NOMO-1 treated with DMSO at 0.1 percent for 48 hours (cell line): Measurements from ENCODE around the gene DCN.

ENCODE experiments used
- DNase-seq: peaks from one replicate; lab custom pipeline; 2025; ENCODE audit not compliant: unreplicated experiment; lab: John Stamatoyannopoulos, UW

Gene DCN

DNA sequence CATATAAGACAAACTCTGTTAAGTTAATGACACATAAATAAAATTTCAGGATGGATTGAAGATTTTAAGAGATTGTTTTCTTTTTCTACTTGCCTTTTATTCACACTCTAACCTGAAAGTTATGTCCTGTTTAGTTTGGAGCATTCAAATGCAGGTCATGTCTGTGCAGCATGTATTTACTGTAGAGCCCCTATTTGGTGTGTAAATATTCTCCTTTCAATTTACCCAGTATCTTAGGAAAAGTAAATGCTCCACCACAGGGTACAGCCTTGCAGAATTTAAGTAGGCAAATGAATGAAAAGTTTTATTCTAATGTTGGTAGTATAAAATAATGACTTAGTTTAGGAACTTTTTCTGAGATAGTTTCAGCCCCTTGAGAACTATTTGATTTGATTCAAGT is 6.2 kb upstream of the DCN start:
- DNase-seq, result no peak

DNA sequence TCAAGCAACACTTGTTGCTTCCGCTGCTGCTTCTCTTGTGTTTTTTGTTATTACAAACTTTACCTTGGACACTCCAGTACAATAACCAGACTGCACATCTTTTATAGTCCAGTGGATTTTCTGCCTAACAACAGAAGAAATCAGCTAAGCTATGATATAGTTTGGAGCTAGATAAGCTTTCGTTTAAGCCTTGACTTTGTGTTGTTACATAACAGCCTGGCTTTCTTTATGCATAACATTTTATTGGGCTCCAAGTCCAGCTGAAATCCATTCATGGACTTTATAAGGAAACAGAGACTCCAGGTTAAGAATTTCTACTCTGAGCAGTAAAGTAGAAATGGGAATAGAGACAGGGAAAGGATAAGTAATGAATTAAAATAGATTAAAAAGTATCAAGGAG is 3.5 kb upstream of the DCN start:
- DNase-seq, result no peak

DNA sequence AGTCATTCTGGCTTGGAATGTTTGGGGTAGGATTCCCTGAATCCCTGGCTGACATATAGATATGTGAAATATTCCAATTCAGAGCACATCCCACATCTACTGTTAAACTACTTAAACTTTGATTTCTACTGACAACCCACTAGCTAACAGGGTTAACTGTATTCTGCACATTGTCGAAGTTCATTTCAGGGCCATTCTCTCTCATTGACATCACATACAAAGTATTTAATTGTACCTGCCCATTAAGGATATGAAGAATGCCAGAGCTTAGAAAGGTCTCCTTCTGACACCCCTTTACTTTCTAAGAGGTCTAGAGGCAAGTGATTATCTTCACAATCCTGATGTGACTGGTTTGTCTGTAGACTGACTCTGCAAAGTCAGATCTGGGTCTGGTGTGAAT is 2.8 kb upstream of the DCN start:
- no peak for DNase-seq

DNA sequence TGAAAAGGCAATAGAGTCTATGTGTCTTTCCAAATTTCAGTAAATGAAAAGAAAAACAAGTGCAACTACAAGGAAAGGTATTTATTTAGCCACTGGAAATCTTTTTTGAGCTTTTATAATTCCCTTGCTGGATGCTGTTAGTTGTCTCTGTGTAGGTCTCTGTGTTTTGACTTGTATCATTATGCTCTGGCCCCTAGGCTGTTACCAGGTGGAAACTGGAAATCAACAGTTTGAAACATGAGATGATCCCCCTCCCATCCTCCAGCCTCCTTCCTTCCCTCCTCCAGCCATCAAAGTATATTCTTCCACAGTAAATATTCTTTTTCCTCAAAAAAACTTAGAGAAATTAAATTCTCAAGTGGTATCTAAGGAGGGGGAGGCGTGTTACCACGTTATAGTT is 934 bp upstream of the DCN start:
- DNase-seq, result no peak

DNA sequence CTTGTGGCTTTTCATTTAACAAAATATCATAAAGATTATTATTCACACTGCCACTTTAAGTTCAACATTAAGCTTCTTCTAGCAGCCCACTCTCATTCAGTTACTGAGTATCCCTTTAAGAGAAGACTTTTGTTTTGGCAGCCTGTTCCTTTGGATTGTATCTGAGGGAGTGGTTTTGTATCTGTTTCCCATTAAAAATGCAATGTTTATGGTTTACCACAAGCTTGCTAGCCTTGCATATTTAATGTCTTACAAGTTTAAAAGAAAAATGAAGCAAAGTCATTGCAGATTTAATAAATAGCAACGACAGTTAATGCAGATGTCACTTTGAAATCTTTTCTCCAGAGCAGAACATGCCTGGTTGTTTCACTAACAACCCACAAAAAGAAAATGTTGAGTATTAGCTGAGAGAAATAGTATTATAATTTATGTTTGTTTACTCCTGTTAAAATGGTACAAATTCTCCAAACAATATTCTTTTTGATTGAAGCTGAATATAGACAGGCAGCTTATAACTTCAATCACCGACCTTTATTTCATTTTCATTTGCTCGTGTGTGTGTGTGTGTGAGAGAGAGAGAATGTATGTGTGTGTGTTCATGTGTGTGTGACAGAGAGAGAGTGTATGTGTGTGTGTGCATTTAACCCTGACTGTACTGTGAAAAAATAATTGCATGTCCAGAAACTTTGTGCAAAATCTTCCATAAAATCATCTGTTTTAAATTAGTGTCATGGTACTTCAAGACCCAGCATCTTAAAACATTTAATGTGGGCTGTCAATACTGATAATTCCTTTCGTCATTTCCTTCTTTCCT is 1.8 kb downstream of the DCN start:
- no peak for DNase-seq

DNA sequence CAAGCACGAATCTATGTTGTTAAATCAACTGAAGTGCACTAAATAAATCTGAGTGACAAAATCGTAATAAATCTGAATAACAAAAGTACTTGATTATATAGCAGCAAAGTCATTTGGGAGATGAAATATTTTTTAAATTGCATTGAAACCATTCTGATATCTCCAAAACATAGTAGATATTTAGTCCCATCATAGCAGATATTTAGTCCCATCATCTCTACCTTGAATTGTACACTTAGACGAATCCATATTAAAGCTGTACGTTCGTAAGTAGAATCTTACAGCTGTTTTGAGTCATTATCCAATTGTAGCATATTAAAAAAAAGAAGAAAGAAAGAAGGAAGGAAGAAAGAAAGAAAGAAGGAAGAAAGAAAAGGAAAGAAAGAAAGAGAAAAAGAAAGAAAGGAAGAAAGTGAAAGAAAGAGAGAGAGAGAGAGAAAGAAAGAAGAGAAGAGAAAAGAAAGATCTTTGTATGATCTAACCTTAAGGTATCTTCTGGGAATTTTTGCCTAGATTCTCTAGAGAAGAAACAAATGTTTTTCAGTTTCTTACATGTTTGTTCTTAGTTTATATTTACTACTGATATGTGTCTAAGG is 2.6 kb downstream of the DCN start:
- no peak for DNase-seq

DNA sequence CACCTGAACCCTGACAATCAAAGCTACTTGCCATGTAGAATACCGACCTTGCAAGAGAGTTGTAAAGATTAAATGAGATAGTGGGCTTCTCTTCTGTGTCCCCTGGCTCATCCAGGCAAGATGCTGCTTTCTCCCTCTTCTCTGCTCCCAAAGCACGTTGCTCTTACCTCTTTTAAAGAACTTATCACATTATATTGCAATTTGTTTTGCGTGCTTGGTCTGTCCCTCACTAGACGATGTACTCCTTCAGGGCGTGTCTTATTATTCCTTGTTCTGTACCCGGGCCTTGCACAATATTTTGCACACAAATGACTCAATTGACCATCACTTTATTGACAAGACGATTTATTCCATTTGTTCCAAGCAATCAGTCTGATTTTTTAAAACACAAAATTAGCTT is 3.3 kb downstream of the DCN start:
- no peak for DNase-seq

DNA sequence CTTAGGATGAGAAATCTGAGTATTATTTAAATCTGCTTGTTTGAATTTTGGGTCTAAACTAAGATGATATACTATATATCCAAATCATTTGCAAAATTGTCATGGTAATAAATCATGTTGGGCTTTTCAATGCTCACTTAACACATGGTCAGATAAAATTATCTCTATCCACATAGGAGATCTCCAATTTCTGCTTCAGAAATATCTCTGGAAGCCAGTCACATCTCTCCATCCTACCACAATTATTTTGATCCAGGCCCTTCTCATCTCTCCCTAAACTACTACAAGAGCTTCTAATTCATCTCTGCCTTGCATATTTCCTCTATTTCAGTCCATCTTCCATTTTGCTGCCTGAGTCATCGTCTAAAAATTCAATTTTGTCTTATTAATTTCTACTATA is 3.8 kb downstream of the DCN start:
- DNase-seq, result no peak

DNA sequence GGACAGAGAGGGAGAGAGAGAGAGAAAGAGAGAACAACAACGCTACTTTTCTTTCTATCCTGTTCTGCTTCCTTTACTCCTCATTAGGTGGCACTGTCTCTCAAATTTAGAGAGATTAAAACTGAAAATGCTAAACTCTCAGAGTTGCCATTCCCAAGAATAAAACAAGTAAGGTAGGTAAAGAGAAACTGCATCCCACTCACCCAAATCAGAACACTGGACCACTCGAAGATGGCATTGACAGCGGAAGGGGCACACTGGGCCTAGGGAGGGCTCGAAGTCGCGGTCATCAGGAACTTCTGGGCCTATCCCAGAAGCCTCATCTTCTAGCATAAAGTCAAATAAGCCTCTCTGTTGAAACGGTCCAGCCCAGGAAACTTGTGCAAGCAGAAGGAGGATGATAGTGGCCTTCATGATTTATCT is 4.5 kb downstream of the DCN start:
- DNase-seq, result peak; percentile 33

DNA sequence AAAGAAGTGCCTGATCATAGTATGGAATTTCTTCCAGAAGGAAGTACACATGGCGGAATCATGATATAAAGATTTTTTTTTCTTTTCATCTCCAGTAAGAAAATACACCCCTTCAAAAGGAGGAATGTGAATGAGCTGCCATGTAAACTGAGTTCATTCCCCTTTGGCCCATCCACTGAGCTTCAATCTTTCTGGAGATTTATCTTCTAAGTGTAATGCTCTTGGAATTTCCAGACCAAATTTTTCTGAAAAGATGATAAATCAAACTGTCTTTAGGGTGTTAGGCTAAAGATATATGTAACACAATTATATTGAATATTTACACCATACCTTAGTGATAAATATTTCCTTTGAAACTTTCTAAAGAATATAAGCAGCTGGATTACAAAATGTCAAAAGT is 5.2 kb downstream of the DCN start:
- DNase-seq, result no peak

DNA sequence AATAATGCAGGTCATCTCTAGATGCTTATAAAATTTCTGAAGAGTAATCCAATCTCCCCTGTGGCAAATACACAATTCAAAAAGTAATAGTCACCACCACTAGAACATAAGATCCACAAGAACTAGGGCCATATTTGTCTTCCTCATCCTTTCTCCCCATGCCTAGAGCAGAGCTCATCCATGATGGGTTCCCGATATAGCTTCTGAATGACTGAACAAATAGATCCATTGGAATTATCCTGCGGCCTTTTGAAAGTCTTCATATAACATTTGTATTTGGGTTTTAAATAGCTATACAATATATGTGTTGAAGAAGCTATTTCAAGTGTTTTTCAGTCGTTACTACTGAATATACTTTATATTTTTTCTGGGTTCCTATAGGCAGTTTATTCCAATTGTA is 5.7 kb downstream of the DCN start:
- DNase-seq, result no peak

DNA sequence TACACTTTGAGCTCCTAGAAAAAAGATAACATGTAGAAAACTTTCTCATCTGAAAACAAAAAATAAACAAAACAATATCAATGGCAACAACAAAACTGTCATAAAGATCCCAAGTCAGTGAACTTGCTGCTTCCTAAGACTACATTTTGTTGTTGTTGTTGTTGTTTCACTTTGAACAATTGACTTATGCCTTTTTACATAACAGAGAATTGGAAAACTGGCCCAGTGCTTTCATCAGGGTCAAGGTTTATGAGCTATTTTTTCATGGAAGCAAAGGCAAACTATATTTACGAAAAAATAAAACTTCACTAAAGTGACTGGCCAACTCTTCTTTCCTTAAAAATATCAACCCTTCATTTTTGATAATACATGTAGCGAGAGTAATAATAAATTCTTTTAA is 6.3 kb downstream of the DCN start:
- no peak for DNase-seq

DNA sequence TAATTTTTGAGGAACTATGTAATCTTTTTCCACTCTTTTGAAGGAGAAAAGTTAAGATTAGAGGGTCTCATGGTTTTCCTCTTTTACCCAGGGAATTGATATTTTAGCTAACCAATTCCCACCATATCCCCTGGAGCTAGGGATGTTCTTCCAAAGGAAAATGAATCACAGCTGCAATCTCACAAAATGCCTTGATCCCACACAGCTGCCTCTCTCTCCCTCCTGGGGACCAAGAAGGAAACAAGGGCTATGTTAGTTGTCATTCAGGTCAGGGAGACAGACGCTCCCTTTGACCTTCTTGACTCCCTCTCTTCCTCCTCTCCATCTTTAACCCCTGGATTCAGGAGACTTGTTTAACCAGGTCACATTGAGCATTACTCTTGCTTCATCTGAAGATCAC is 9.5 kb downstream of the DCN start:
- DNase-seq, result no peak

DNA sequence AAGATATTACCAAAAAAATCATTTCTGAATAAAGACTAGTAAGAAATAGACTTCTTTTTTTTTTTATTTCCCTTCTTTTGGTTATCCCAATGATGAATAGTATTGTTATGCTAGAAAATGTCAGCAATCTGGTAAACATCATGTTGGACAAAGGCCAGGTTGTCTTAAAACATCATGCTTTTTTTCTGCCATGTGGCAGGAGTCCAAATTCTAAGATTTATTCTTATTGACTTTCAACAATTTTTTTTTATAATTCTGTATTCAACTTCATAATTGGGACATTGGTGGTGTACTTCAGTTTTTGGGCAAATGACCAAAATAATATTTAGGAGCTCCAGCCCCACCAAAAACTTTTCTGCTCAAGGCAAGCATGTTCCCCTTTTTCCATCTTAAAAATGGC is 10.5 kb downstream of the DCN start:
- no peak for DNase-seq

DNA sequence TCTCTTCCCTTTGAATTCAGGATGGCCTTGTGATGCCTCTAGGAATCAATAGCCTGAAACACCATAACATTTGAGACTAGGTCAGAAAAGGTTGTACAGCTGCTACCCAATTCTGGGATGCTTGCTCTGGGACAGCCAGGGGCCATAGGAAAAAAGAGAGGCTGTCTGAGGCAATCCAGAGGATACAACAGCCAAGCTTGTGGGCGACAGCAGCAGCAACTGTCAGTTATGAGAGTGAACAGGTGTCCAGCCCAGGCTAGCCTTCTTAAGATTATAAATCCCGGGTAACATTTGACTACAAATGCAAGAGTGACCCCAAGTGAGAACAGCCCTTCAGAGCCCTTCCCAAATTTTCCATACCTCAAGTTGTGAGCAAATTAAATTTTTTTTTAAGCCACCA is 11.1 kb downstream of the DCN start:
- no peak for DNase-seq

DNA sequence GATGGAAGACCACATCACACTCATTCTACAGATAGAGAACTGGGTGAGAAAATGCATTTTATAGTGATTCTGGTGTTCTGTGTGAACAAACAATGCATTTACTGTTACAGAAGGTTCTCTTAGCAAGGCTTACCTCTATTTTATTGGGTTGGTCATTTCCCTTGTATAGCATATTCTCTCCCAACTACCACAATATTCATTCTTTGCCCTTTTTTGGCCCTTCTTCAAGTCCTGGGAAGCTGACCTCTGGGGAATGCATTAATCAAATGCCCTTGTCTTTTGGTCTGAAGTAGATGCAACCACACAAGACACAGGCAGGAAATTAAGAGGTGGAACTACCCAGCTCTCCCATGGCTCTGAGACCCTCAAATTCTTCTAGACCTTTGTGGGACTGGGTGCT is 19.5 kb downstream of the DCN start:
- DNase-seq, result no peak

DNA sequence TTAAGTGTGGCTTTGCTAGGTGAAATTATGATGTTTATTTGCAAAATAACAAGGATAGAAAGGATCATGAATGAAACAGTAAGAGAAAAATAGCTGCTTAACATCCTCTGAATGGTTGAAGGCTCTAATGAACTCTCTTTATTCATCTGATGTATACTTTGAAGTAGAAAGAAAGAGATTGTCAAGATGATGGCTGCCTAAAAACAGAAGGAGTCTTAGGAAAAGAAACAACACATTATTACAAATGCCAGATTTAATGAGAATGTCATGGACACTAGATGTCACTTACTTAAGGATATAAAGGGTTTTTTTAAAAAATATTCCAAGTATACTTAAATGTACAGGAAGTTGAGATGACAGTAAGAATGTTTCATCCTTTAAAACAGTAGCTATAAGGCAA is 21.6 kb downstream of the DCN start:
- DNase-seq, result no peak

DNA sequence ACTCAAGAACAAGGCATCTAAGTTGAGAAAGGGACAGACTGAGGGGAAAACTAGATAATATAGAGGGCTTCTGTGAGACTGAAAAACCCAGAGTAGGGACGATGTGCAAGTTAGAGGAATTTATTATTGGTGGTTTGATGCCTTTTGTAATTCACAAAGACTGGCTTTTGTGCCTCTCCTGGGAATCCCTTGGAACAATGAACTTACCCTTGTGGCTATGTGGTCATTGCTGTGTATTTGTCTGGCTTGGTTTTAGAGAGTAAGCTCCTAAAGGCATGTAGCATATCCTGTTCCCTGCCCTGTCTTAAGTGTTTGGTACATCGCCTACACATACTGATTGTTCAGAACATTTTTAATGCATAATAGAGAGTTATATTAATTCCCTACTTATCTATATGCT is 26.6 kb downstream of the DCN start:
- DNase-seq, result no peak

DNA sequence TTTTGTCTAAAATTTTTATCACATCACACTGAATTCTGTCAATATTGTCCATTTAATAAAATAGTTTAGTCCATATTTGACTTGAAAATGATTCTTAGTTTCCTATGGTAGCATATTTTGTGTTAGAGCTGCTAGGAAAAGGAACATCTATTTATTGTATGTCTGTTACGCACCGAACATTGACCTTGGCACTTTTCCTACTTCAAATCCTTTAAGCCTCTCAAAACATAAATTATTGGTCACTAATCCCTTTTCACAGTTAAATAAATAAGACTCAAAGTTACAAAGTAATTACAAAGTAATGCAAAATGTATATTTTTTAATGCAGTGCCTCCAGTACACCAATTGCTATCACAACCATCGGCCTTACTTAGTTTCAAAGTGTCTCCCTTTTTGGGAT is 28.5 kb downstream of the DCN start:
- DNase-seq, result no peak

DNA sequence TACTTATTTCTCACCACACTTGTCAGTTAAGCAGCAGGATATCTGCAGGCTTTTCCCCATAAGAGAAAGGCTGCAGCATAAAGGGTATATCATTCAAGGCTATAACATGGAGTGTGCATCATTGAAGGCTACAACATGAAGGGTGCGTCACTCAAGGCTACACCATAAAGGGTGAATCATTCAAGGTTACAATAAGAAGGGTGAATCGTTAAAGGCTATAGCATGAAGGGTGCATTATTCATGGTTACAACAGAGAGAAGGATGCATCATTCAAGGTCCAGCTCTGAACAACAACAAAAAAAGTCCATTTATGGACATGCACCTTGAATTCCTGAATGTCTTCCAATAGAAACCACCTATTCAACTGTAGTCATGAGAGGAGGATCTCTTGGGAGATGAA is 38.6 kb downstream of the DCN start:
- DNase-seq, result no peak

DNA sequence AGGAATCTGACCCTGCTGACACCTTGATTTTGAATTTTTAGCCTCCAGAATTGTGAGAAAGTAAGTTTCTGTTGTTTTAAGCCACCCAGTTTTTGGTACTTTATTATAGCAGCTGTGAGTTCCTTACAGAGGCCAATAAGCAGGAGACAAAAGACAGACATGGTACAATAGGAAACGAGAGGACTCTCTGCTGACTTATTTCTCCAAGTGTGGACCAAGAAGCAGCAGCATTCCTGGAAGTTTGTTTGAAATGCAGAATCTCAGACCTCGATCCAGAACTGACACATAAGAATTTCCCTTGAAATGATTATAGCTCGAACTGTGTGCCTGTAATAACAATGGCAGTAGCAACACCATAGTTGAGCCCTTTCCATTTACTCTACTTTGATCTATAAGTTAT is 39.4 kb downstream of the DCN start:
- no peak for DNase-seq

DNA sequence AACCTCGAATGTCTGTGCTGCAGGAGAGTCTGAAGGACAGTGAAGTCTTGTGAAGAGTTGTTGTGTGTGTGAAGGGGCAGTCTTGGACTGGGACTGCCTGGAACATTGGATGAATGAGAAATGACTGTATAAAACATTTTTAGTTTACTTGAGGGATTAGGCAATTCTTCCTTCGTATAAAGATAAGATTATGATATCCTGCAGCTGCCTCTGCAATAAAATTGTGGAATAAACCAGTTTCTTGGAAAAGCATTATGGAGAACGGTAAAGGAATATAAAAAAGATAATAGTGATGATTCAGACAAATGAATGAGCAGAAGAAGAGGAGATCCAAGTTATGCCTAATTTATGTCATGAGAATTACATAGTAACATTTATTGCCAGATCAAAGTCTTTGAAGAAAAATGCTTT is 40.4 kb downstream of the DCN start:
- no peak for DNase-seq
